CD4-positive, alpha-beta T cell treated with Interleukin-21 for 1 hour (primary cell): ENCODE results near the gene ARHGEF11.

Experiments used
- DNase-seq: peaks from one replicate; pipeline ENCODE4 v3.0.0-alpha.2; 2020

The ARHGEF11 gene

DNA sequence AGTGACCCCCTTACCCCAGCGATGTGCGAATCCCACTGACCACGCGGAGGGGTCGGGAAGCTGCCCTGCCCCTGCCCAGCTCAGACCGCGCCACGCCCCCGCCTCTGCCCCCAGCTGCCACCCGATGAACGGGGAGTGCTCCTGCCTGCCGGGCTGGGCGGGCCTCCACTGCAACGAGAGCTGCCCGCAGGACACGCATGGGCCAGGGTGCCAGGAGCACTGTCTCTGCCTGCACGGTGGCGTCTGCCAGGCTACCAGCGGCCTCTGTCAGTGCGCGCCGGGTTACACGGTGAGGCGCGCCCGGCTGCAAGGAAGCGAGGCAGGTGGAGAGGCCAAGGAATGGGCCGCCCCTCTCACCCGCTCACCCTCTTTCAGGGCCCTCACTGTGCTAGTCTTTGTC lies 137.0 kb downstream of the ARHGEF11 start:
- DNase-seq = no peak

DNA sequence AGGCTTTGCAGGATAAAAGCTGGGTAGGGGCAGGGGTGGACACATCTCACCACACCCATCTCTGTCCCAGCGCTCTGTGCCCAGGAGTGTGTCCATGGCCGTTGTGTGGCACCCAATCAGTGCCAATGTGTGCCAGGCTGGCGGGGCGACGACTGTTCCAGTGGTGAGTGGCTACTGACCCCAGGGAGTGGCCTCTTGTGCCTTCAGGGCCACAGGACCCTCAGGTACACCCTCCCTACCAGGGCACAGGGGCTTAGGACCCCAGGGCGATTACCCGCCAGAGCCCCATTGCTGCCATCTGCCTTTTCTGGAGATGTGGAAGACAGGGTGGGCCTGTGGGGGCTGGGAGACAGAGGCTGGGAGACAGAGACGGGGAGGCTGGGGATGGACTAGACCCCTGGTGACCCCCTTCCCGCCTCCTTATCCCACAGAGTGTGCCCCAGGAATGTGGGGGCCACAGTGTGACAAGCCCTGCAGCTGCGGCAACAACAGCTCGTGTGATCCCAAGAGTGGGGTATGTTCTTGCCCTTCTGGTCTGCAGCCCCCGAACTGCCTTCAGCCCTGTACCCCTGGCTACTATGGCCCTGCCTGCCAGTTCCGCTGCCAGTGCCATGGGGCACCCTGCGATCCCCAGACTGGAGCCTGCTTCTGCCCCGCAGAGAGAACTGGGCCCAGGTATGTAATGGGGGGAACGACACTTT lies 139.2 kb downstream of the ARHGEF11 start:
- DNase-seq = no peak

DNA sequence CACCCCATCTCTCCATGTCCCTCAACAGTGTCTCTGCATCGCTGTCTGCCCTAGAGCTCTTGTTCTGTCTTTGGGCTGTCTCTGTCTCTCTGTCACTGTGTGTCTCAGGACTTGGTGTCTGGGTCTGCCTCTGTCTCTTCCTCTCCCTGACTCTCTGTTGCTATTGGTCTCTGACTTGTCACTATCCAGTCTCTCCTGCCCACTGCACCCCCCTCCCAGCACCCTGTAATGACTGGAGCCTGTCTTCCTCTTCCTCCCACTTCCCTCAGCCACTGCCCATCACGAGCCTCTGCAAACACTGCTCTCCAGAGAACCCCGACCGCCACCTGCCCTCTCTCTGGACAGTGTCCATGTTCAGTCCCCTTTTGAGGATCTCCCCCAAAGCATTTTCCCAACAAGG lies 139.9 kb downstream of the ARHGEF11 start:
- DNase-seq = no peak

DNA sequence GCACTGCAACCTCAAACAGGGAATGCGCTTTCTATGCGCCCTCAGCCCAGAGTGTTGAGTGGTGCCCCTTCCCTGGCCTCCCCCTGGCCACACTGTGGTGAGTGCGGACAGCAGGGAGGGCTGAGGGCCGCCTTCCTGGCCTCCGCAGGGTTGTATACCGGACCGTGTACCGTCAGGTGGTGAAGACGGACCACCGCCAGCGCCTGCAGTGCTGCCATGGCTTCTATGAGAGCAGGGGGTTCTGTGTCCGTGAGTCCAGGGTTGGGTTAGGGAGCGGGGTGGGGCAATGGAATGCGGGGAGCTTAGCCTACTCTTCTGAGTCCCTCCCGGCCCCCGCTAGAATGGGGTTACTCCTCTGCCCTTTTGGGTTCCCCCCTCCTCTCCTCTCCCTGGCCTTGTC lies 140.4 kb downstream of the ARHGEF11 start:
- no peak for DNase-seq

DNA sequence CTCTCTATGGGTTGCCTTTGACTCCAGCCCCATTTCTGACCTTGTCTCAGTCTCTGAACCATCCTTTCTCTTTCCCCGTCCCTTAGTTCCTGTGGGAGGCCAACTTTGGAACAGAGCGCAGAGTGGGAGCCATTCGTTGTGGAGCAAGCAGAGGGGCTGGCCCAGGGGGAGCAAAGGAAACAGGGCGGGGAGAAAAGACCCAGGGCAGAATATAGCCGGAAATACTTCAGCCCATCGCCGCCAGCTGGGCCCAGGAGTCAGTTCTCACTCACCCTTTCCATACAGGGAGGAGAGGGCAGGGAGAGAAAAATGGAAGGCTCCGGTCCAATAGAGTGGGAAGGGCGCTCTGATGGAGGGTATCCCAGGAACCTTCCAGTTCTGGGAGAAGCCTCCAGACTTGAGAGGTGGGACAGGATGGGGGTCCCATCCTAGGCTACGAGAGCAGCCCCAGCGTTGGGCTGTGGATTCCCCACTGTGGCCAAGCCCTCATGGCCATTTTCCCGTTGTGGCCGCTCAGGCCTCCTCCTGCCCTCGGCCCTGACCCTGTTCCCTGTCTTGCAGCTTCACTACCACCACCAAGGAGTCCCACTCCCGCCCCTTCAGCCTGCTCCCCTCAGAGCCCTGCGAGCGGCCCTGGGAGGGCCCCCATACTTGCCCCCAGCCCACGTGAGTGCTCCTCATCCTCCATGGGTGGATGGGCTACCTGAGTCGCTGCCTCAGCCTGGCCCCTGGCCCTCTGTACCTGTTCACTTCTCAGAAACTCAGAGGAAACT lies 141.2 kb downstream of the ARHGEF11 start:
- DNase-seq = no peak

DNA sequence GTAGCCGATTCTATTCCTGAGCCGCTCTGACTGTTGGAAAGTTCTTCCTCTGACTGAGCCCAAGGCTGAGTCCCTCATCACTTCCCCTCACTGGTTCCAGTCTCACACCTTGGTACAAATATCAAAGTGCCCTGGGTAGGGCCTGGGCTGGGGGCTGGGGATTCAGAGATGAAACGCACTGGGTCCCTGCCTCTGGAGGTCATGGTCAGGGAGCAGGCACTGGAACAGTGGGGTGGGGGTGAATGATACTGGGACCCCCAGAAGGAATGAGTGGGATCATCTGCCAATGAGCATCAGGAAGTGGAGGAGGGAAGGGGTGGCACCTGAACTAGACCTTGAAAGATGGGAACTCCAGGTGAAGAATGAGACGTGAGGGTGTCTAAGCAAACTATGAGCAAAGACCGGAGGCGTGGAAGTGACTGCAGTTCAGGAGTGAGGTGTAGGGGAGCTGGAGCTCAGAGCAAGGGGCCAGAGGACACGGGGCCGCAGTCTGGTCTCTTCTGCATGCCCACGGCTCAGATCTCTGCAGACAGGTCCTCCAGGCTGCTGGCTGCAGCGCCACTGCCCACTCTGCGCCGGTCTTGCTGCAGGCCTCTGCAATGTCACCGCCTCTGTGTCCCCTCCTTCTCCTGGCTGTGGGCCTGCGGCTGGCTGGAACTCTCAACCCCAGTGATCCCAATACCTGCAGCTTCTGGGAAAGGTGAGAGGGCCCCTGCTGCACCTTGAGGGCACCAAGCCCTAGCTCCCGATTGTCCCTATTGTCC lies 142.0 kb downstream of the ARHGEF11 start:
- DNase-seq = no peak

DNA sequence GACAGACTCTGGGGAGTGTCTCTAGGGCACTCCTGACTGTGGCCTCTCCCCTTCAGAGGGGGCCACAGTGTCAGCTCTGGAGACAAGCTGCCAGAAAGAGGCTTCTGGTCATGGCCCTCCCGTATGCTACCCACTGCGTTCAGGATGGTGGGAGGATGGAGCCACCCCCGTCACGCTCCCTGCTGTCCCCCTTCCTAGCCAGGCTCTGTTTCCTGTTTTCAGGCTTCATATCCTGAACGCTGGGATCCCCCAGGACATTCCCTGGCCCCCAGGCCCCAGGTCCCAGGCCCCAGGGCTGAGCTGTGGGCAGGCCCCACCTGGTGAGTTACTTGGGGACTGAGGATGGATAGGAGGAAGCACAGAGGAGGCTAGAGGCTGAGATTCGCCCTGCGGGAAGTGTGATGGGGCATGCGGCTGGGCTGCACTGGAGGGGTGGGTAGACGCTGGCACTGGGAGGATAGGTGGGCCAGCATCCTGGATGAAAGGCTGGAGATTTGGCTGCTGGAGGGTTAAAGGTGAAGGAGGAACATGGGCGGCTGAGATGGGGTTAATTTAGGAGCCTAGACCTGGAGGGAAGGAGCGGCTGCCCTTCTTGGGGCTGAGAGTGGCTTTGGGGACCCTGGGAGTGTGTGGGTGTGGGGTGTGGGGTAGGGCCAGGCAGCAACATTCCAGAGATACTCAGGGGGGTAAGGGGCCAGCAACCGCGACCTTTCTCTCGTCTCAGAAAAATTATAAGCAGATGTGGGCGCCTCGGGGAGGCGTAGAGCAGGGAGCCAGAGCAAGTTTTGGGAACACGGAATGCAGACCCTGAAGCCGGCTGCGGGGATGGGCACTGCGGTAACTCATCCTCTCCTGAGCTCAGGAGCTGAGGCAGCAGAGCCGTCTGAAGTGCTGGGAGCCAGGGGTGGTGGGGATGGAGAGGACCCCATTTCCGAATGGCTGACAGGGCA lies 143.3 kb downstream of the ARHGEF11 start:
- DNase-seq = no peak

DNA sequence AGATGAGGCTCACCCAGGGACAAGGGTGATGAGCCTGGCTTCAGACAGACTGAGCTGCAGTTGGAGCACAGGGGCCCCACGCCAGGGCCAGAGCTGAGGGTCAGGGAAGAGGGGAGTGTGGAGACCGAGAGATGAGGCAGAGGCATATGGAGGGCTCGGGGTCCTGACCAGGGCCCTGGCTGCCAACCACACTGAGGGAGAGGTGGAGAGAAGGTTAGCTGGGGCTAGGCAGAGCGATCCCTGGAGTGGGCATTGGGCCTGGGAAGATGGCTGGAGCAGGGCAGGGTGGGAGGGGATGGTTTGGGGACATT lies 144.0 kb downstream of the ARHGEF11 start:
- DNase-seq = no peak

DNA sequence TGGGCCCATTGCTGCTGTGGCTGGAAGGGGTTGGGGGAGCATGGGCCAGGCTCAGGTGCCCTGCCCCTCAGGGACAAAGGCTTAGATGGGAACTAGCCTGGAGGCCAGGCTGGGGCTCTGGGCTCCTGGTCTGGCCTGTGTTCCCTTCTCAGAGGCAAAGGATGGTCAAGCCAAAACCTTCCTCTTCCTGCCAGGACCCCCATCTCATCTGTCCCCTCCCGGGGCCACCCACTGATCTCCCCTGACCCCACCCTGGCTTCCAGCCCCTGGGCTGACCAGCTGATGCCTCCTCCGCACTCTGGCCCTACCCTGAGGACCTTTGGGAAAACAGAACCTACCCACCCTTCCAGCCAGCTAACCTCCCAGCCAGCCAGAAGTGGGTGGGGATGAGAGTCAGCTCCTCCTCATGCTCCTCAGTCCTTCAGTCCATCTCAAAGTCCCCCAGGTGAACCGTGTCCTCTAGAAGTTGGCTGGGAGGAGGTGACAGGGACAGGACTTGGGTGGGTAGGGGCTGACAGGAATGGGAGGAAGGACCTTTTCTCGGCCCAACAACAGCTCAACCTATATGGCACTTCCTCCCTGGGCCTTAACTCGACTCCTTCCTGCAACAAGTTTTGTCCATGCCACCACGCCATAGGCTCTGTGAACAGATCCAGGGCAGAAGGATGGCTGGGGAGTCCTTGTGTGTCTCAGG lies 144.5 kb downstream of the ARHGEF11 start:
- DNase-seq = no peak

DNA sequence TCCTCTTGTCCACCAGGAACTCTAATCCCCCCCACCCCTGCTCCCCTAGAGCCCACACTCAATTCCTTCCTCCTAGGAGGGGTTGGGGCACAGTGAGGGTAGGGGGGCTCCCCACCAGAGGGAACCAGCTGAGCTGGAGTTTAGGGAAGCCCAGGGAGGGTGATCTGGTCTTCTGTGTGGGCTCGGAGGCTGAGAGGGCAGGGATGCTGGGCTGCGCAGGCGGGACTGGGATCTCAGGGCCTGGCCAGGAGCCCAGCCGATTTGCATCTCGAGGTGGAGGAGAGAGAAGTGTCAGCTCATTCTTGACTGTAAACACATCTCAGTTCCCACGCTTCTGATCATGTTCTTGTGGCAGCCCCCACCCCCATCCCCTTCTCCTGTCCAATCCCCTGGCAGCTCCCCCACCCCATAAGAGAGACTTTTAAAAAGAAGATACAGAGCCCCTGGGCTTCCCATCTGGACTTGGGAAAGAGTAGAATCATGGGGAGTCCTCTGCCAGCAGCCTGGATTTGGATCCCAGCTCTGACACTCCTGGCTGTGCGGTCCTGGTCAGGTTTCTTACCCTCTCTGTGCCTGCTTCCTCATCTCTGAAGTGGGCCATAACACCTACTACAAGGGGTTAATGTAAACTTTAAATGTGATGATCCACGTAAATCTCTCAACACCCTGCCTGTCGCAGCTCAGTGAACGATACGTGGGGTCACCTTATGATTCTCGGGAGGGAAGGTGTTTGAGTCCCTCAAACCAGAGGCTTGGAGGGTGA lies 145.4 kb downstream of the ARHGEF11 start:
- DNase-seq = no peak

DNA sequence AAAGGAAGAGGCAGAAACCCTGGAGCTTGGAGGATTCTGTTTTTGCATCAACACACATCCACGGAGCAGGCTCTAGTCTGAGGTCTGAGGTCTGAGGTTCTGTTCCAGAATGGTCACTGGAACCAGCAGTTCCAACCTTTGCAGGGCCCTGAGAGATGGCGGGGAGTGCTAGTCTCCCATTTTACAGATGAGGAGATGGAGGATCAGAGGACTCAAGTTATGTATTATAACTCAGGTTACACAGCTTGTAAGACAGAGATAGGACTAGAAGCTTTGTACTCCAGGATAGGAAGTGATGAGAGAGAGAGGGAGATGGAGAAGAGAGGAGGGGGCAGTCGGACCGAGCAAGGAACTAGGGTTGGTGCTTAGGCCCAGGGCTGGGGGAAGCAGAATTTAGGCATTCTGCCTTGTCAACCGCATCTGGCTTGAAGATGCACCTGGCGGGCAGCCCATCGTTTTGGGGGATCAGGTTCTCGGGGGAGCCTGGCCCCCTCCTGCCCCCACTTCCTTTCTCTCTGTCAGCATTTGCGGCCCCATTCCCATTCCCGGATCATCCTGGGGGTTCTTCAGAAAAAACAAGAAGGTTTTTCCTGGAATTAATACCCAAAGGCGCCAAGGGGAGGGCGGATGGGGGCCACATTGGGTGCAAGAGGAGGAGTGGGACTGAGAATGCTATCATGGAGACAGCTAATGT lies 146.4 kb downstream of the ARHGEF11 start:
- no peak for DNase-seq

DNA sequence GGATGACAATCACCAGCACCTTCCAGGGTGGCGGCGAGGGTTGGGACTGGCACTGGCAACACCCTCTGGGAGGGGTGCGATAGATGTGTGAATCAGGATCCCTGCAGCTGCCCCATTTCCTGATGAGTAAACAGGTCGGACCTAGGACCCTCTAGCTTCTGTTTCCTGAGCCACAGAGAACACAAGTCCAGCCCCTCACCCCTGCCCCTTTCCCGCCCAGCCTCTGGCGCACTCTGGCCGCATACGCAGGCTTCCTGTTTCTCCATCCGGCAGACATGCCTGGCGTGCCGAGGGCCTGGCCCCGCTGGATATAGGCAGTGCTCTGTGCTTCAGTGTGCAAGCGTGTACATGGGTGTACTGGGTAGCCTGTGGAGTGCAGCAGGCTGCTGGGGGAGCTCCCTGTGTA lies 147.4 kb downstream of the ARHGEF11 start:
- no peak for DNase-seq

DNA sequence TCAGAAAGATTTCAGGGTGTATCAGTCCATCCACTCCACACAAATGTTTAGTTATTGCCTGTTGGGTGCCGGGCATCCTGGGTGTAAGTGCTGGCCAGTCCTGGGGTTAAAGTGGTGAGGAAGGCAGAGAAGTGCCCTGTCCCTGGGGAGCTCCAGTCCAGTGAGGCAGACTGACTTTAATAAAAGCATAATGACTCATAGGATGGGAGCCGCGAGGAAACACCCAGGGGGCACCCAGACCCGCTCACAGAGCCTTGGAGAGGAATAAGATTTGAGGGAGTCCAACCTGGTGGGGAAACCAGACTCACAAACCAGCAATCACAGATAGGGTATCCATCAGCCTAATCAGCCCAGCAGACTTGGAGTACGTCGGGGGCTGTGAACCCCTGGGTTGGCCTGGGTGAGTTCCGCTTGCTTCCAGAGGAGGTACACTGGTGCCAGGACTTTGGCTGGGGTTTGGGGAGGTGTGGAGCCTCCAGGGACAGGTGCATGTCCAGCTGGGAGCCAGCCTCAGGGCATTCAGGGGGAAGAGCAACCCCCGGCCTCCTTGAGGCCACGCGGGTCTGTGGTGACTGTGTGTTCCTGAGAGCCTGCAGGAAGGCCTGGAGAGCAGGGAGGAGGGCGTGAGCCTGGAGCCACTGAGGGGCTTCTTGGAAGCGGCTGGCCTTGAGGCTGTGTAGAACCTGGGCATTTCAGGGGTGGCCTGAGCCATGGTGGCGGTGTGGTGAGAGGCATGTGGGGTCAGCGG lies 148.3 kb downstream of the ARHGEF11 start:
- DNase-seq = no peak

DNA sequence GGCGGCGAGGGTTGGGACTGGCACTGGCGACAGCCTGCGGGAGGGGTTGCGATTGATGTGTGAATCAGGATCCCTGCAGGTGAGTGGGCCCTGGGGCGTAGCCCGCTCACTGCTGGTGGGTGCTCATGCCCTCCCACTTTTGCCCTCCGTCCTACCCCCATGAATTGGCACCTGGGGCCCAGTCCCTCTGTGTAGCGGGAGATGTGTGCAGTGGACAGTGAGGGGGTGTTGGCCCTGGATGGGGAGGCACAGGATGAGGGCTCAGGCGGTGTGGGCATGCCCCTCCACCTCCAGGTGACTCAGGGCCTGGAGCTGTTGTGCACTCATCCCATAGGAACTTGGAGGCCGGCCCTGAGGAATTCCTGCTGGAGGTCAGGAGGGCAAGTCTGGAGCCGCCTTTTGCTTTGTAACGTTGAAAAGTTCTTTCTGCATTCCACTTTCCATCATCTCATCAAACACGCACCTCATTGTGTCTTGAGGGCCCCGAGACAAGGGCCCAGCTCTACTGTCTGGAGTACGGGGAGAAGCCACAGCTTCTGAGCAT lies 149.0 kb downstream of the ARHGEF11 start:
- no peak for DNase-seq

DNA sequence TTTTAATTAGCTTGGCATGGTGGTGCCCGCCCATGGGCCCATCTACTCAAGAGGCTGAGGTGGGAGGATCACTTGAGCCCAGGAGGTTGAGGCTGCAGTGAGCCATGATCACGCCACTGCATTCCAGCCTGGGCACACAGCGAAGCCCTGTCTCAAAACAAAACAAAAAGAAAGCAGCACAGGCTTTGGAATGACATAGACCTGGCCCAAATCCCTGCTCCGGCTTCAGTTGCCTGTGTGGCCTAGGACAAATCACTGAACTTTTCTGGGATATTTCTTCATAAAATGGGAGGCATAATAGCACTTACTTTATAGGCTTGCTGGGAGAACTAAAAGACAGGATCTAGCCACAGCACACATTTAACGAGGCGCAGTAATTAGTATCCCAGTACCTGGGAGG lies 149.6 kb downstream of the ARHGEF11 start:
- no peak for DNase-seq

DNA sequence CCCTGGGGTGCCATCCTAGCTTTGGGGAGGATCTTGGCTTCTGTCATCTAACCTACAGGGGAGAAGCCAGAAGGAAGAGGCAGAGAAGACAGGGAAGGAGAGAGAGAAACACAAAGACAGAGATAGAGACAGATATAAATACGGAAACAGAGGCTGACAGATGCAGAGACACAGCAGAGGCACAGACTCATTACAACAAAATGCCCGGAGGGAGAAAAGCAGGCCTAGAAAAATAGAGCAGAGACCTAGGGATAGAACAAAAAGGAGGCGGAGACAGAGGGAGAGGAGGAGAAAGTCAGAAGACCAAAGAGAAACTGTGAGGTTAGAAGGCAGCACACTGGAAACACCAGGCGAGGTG lies 150.1 kb downstream of the ARHGEF11 start:
- DNase-seq = no peak

DNA sequence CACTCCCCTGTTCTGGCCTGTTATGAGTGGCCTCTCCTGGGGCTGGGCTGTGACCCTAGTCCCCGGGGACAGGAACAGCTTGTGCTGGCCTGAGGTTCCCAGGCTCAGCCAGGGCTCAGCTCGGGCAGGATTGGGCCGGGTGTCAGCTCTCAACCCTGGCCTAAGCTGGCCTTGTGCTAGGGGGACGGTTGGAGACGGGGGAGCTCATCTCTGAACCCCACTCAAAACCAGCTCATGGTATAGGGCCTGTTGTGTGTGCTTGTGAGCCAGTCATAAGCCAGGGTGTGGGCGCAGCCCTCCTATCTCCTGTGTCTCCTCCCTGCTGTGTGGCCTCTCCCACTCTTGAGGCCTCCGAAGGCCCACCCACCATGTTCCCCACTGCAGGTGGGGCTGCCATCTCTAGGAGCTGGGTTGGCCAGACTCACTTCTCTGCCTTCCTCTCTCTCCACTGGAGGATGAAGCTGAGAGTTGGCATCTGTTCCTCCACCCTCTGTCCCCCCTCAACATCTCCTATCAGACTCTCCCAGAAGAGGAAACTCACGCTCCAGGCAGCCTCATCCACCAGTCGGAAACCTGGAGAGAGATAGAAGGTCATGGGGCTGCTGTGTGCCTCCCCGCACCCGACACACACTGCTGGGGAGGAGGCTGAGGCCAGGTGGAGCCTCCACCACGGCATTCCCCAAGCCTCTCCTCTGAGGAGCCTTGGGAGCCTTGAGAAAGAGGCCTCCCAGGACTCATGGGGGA lies 150.7 kb downstream of the ARHGEF11 start:
- no peak for DNase-seq

DNA sequence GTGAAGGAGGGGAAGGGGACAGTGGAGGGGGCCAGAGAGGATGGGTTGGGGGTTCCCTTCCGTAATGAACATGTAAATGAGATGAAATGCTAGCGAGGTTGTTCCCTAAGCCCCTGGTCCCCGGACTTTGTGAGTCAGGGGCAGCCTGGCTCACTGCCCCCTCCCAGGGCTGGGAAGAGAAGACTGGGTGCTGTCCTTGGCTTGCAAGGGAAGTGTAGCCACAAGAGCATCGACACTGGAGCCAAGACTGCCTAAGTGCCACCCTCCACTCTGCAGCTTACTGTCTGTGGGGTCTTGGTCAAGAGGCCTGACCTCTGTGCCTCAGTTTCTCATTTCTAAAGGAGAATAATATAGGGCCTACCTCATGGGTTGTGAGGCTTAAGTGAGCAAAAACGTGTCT lies 151.5 kb downstream of the ARHGEF11 start:
- DNase-seq = no peak
